CD14-positive monocyte (primary cell): ENCODE data around the gene ELAVL2. TPM values are rescaled to one million over a fixed set of nuclear protein-coding genes. Genes with fewer than 3 reads are reported as not detected.

ENCODE experiments used
- DNase-seq, 3 donors: peaks; one replicate each; pipeline ENCODE4 v3.0.0-alpha.2; 2011 to 2022
- H2AFZ ChIP-seq: 2 replicates; pipeline ENCODE4 v1.6.0; 2012; ENCODE audit warnings: mild to moderate bottlenecking, low read depth, low read length, inconsistent platforms; ENCODE audit not compliant: insufficient read depth, poor library complexity, severe bottlenecking
- H3K27ac ChIP-seq, 2 donors: 1 replicate in 1 of 2; 2 replicates in 1 of 2; pipeline ENCODE4 v1.5.1; 2012 to 2013; ENCODE audit warnings: low read length in 2 of 2, control low read depth in 1 of 2, inconsistent platforms in 1 of 2, low read depth in 1 of 2, mild to moderate bottlenecking in 1 of 2
- H3K27me3 ChIP-seq, 2 donors: one replicate each; pipeline versions ENCODE4 v1.6.0 to v1.6.1; 2011 to 2013; ENCODE audit warnings: low read length in 2 of 2; ENCODE audit not compliant: control insufficient read depth in 2 of 2, insufficient read depth in 2 of 2
- H3K36me3 ChIP-seq, 2 donors: replicated peaks in 1 of 2; 1 replicate in 1 of 2; 2 replicates in 1 of 2; pipeline versions ENCODE4 v1.5.1 to v1.6.1; 2012 to 2013; ENCODE audit warnings: low read length in 2 of 2, control low read depth in 1 of 2, inconsistent platforms in 1 of 2, mild to moderate bottlenecking in 1 of 2; ENCODE audit not compliant: insufficient read depth in 2 of 2, control insufficient read depth in 1 of 2
- H3K4me1 ChIP-seq, 2 donors: 1 replicate in 1 of 2; 2 replicates in 1 of 2; pipeline versions ENCODE4 v1.5.1 to v1.6.1; 2012 to 2013; ENCODE audit warnings: low read length in 2 of 2, control low read depth in 1 of 2, inconsistent platforms in 1 of 2, mild to moderate bottlenecking in 1 of 2, moderate library complexity in 1 of 2; ENCODE audit not compliant: insufficient read depth in 2 of 2, control insufficient read depth in 1 of 2
- H3K4me2 ChIP-seq: replicated peaks from 2 replicates; pipeline ENCODE3; 2012; ENCODE audit warnings: low read length, moderate library complexity, mild to moderate bottlenecking; ENCODE audit not compliant: poor library complexity, severe bottlenecking; ENCODE audit errors: extremely low read depth
- H3K4me3 ChIP-seq, 3 experiments: fragments of 200-600 bp in 1 of 3; sonication (generic) in 1 of 3; replicated peaks in 1 of 3; 1 replicate in 2 of 3; 2 replicates in 1 of 3; pipeline ENCODE4 v1.5.1; 2011 to 2013; ENCODE audit warnings: low read length in 3 of 3, mild to moderate bottlenecking in 3 of 3, control low read depth in 2 of 3, low read depth in 2 of 3, inconsistent platforms in 1 of 3, moderate library complexity in 1 of 3
- H3K79me2 ChIP-seq: 2 replicates; pipeline ENCODE4 v1.6.0; 2012; ENCODE audit warnings: mild to moderate bottlenecking, control low read depth, inconsistent platforms, low read length, moderate library complexity; ENCODE audit not compliant: insufficient read depth
- H3K9ac ChIP-seq: 2 replicates; pipeline ENCODE4 v1.6.0; 2017; ENCODE audit warnings: low read length, mild to moderate bottlenecking; ENCODE audit not compliant: insufficient read depth, poor library complexity, severe bottlenecking
- H3K9me3 ChIP-seq, 2 donors: replicated peaks in 1 of 2; 1 replicate in 1 of 2; 2 replicates in 1 of 2; pipeline versions ENCODE4 v1.5.1 to v1.6.1; 2012 to 2013; ENCODE audit warnings: low read length in 2 of 2, control low read depth in 1 of 2; ENCODE audit not compliant: control insufficient read depth in 1 of 2, insufficient read depth in 1 of 2
- H4K20me1 ChIP-seq: 2 replicates; pipeline ENCODE4 v1.6.0; 2012; ENCODE audit warnings: mild to moderate bottlenecking, low read length, control low read depth, moderate library complexity; ENCODE audit not compliant: insufficient read depth
- H3K27ac Mint-ChIP-seq, 7 donors: one replicate each; pipeline ENCODE4 v1.8.0; 2020; ENCODE audit warnings: mild to moderate bottlenecking in 7 of 7, mixed read lengths in 7 of 7, moderate library complexity in 6 of 7, inconsistent platforms in 2 of 7
- H3K27me3 Mint-ChIP-seq, 3 donors: one replicate each; pipeline ENCODE4 v1.8.0; 2021 to 2022; ENCODE audit warnings: low read depth in 3 of 3, mild to moderate bottlenecking in 3 of 3, mixed read lengths in 3 of 3, moderate library complexity in 3 of 3, inconsistent platforms in 1 of 3
- H3K36me3 Mint-ChIP-seq, 2 donors: one replicate each; pipeline ENCODE4 v1.8.0; 2020; ENCODE audit warnings: mixed read lengths in 2 of 2, inconsistent platforms in 1 of 2, mild to moderate bottlenecking in 1 of 2
- H3K4me1 Mint-ChIP-seq: one replicate; pipeline ENCODE4 v1.8.0; 2020; ENCODE audit warnings: mild to moderate bottlenecking, mixed read lengths
- H3K4me3 Mint-ChIP-seq, 2 donors: one replicate each; pipeline ENCODE4 v1.8.0; 2020; ENCODE audit warnings: mild to moderate bottlenecking in 2 of 2, mixed read lengths in 2 of 2, moderate library complexity in 1 of 2
- H3K9me3 Mint-ChIP-seq, 7 donors: one replicate each; pipeline ENCODE4 v1.8.0; 2020 to 2022; ENCODE audit warnings: mixed read lengths in 7 of 7, mild to moderate bottlenecking in 6 of 7, moderate library complexity in 6 of 7, inconsistent platforms in 2 of 7
- WGBS: methylation state at CpG from one replicate; pipeline ENCODE4 v1.1.5; 2013; ENCODE audit warnings: missing lambda C conversion rate; ENCODE audit not compliant: insufficient coverage; 5-methylcytosine and 5-hydroxymethylcytosine counted together
- intact Hi-C, 2 donors: fragments of 100-400 bp; cut with micrococcal nuclease; formaldehyde crosslinking; loops; one replicate each; pipeline versions ENCODE4 v1.15.0 to v1.15.1; 2023
- polyA plus RNA-seq, 3 donors: library from polyadenylated mRNA; depleted of rRNA in 1 of 3; unstranded in 2 of 3; stranded (reverse) in 1 of 3; fragments of 300-500 nt in 2 of 3; fragments of >200 nt in 1 of 3; fragmentation: Illumina TruSeq in 2 of 3; gene quantifications; 1 replicate in 2 of 3; 2 replicates in 1 of 3; pipeline ENCODE4 v1.2.3, GENCODE V29; 2012 to 2021
- TF ChIP-seq, protein P1 (sequence below): fragments of 200-600 bp; IDR thresholded peaks from one replicate; pipeline ENCODE4 v1.8.0; 2022; ENCODE audit warnings: antibody characterized with exemption, mild to moderate bottlenecking

The ELAVL2 gene
- polyA plus RNA-seq, 3 donors = not detected

GRCh38 chr9:23801523-23801922, 24.5 kb downstream of the ELAVL2 start:
- Mint-ChIP-seq H3K4me3 (no peak overlapping the region), H3K4me1 (no peaks in the 10 kb centered on the region), H3K27me3 (peaks cover 0 to 1% (median 0%) of the 10 kb centered on the region in 3 donors), H3K36me3 (no peaks in the 10 kb centered on the region), H3K27ac (no peak overlapping the region), H3K9me3 (peaks cover 0 to 6% (median 2%) of the 10 kb centered on the region in 7 donors)
- H3K4me2 ChIP-seq = no peak overlapping the region
- no peaks in the 10 kb centered on the region for H3K4me1 ChIP-seq
- H2AFZ ChIP-seq = no peak overlapping the region
- no peak overlapping the region for H3K4me3 ChIP-seq
- H3K27ac ChIP-seq = no peak overlapping the region
- no peaks in the 10 kb centered on the region for H3K79me2 ChIP-seq
- TF ChIP-seq, protein P1, sequence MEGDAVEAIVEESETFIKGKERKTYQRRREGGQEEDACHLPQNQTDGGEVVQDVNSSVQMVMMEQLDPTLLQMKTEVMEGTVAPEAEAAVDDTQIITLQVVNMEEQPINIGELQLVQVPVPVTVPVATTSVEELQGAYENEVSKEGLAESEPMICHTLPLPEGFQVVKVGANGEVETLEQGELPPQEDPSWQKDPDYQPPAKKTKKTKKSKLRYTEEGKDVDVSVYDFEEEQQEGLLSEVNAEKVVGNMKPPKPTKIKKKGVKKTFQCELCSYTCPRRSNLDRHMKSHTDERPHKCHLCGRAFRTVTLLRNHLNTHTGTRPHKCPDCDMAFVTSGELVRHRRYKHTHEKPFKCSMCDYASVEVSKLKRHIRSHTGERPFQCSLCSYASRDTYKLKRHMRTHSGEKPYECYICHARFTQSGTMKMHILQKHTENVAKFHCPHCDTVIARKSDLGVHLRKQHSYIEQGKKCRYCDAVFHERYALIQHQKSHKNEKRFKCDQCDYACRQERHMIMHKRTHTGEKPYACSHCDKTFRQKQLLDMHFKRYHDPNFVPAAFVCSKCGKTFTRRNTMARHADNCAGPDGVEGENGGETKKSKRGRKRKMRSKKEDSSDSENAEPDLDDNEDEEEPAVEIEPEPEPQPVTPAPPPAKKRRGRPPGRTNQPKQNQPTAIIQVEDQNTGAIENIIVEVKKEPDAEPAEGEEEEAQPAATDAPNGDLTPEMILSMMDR = no peak
- no peak for DNase-seq
- WGBS = no CpG with 5 or more reads among the region's 2 CpGs
- no peak overlapping the region for H3K9ac ChIP-seq
- peaks cover 0 to 3% of the 10 kb centered on the region in 2 donors for H3K9me3 ChIP-seq
- no peaks in the 10 kb centered on the region for H4K20me1 ChIP-seq
- H3K27me3 ChIP-seq = no peaks in the 10 kb centered on the region
- intact Hi-C loops = no loop called here
- H3K36me3 ChIP-seq = no peaks in the 10 kb centered on the region

DNA sequence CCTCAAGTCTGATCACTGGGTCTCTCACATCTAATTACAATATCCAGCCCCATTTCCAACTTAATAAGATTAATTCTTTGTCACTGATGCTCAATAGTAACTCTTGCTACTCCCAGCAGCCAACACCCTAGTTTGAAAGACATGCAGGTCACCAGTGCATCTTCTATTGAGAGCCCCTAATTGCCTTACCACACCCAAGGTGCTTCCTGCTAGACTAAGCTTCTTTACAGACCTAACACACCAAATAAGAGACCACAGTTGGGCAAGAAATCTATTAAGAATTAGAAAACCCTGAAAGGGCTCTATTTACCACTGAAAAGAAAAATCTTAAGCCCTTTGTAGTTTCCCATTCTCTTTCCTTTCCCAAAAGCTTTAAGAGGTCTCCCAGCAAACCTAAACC, 26.5 kb downstream of the ELAVL2 start:
- no peak overlapping the region for H3K4me3 Mint-ChIP-seq

More for the DNA sequence above, 26.5 kb downstream of the ELAVL2 start:
- no peak for DNase-seq
- no peak overlapping the region for H3K9ac ChIP-seq
- H3K4me1 ChIP-seq = no peaks in the 10 kb centered on the region
- no peak overlapping the region for H2AFZ ChIP-seq
- peaks cover 3 to 4% of the 10 kb centered on the region in 2 donors for H3K9me3 ChIP-seq
- no peaks in the 10 kb centered on the region for H4K20me1 ChIP-seq
- intact Hi-C loops = loop anchor here in 1 of 2 donors (10.0 kb wide), 1 partner anchor 55 kb away; no protein-coding TSS in a partner anchor
- Mint-ChIP-seq H3K9me3 (peaks cover 0 to 6% (median 2%) of the 10 kb centered on the region in 7 donors), H3K27ac (no peak overlapping the region), H3K4me1 (no peaks in the 10 kb centered on the region), H3K27me3 (peaks cover 0 to 3% (median 0%) of the 10 kb centered on the region in 3 donors), H3K36me3 (no peaks in the 10 kb centered on the region)
- H3K4me3 ChIP-seq = no peak overlapping the region
- H3K27ac ChIP-seq = no peak overlapping the region
- TF ChIP-seq, protein P1 = no peak
- H3K27me3 ChIP-seq = no peaks in the 10 kb centered on the region
- no peaks in the 10 kb centered on the region for H3K79me2 ChIP-seq
- no peak overlapping the region for H3K4me2 ChIP-seq
- H3K36me3 ChIP-seq = no peaks in the 10 kb centered on the region
